ENCODE measurements around the gene TTC3. TPM values are rescaled to one million over a fixed set of nuclear protein-coding genes. Genes with fewer than 3 reads are reported as not detected.

TTC3 gene
- polyA plus RNA-seq, 1 donor from 2014 or later, result 332 TPM

DNA sequence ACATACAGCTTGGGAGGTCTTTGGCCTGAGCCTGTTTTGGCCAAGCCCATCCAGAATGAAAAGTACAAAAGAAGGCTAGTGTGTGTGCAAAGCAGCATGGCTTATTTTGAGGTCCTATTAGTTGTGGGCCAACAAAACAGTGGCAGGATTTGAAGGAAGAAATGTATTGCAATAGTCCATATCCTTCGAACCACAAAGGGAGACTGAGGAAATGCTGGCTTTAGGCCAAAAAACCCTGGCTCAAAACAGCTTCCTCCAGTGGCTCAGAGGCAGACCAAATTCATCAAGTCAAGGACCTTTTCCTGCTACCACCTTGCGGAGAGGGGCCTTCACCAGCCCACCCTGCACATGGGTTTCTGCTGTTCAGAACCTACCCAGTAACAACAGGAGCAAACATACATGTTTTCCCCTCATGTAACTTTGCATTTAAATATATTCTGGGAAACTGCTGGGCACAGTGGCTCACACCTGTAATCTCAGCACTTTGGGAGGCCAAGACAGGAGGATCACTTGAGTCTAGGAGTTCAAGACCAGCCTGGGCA lies 150.8 kb downstream of the TTC3 start:
- no peak overlapping the region for H3K9ac ChIP-seq (ENCODE audit: low read length)

DNA sequence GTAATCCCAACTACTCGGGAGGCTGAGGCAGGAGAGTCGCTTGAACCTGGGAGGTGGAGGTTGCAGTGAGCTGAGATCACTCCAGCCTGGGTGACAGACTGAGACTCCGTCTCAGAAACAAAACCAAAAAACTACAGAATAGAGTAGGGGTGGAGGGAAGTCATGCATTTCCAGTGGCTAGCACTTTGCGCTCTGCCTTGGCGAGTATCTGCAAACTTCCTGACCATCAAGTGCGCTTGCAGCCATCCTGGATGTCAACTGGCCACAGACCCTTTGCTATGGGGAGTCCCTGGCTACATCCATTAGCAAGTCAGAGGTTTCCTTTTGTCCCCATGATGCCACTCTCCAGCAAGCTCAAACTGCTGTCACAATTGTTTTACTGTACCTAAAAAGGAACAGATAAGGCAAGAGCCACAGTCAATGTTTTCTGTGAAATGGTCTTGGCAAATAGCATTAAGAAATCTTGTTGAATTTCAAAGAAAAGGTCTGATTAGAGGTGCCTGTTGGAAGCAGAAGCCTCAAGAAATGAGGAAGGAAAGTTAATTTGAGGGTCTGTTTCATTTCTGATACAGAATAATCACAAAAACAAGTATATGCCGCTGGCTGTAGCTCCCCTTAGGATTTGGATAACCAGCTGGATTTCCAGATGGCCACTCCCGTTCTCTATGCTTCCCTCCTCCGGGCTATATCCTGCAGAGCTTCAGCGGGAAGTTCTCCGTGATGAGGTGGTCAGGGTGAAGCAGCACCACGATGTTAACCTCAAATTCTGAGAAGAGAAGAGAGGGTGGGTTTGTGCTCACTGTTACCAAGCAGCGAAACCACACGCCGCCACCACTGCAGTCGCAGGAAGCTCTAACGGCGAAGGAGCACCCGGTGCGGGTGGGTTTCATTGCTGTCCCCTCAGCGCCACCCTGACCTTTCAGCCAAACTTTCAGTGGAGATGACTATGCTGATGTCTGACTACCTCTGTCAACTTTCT lies 152.1 kb downstream of the TTC3 start:
- Histone ChIP-seq H3K4me2 (ENCODE audit: low read length) (no peak overlapping the region), H3K4me3 (ENCODE audit: low read length) (no peak overlapping the region), H3K9ac (ENCODE audit: low read length) (no peak overlapping the region), H3K27me3 (ENCODE audit: insufficient read depth, low read depth, low read length) (no peaks in the 10 kb centered on the region), H3K79me2 (replicated peaks; ENCODE audit: insufficient read depth, low read length) (no peaks in the 10 kb centered on the region), H3K36me3 (ENCODE audit: insufficient read depth, low read length) (no peaks in the 10 kb centered on the region), H3K27ac (ENCODE audit: low read length) (no peak overlapping the region), H2AFZ (ENCODE audit: low read depth, low read length) (no peak overlapping the region), H3K9me2 (ENCODE audit: insufficient read depth, low read length) (no peaks in the 10 kb centered on the region), H4K20me1 (ENCODE audit: insufficient read depth) (no peaks in the 10 kb centered on the region), H3K9me3 (ENCODE audit: low read length) (no peaks in the 10 kb centered on the region), H3F3A (ENCODE audit: insufficient read depth, low read length, poor library complexity, severe bottlenecking) (no peaks in the 10 kb centered on the region)
- TF ChIP-seq, protein P1, sequence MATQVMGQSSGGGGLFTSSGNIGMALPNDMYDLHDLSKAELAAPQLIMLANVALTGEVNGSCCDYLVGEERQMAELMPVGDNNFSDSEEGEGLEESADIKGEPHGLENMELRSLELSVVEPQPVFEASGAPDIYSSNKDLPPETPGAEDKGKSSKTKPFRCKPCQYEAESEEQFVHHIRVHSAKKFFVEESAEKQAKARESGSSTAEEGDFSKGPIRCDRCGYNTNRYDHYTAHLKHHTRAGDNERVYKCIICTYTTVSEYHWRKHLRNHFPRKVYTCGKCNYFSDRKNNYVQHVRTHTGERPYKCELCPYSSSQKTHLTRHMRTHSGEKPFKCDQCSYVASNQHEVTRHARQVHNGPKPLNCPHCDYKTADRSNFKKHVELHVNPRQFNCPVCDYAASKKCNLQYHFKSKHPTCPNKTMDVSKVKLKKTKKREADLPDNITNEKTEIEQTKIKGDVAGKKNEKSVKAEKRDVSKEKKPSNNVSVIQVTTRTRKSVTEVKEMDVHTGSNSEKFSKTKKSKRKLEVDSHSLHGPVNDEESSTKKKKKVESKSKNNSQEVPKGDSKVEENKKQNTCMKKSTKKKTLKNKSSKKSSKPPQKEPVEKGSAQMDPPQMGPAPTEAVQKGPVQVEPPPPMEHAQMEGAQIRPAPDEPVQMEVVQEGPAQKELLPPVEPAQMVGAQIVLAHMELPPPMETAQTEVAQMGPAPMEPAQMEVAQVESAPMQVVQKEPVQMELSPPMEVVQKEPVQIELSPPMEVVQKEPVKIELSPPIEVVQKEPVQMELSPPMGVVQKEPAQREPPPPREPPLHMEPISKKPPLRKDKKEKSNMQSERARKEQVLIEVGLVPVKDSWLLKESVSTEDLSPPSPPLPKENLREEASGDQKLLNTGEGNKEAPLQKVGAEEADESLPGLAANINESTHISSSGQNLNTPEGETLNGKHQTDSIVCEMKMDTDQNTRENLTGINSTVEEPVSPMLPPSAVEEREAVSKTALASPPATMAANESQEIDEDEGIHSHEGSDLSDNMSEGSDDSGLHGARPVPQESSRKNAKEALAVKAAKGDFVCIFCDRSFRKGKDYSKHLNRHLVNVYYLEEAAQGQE (IDR thresholded peaks at IDR 0.05; ENCODE audit: borderline replicate concordance), result no peak
- no peak for TF ChIP-seq SMC3 (conservative IDR thresholded peaks at IDR 0.05; ENCODE audit: poor library complexity)
- no peak for TF ChIP-seq EP300 (conservative IDR thresholded peaks at IDR 0.05; ENCODE audit: poor library complexity, severe bottlenecking)
- TF ChIP-seq TAF1 (IDR thresholded peaks at IDR 0.05; ENCODE audit: low read depth), result no peak
- TF ChIP-seq, protein P2, sequence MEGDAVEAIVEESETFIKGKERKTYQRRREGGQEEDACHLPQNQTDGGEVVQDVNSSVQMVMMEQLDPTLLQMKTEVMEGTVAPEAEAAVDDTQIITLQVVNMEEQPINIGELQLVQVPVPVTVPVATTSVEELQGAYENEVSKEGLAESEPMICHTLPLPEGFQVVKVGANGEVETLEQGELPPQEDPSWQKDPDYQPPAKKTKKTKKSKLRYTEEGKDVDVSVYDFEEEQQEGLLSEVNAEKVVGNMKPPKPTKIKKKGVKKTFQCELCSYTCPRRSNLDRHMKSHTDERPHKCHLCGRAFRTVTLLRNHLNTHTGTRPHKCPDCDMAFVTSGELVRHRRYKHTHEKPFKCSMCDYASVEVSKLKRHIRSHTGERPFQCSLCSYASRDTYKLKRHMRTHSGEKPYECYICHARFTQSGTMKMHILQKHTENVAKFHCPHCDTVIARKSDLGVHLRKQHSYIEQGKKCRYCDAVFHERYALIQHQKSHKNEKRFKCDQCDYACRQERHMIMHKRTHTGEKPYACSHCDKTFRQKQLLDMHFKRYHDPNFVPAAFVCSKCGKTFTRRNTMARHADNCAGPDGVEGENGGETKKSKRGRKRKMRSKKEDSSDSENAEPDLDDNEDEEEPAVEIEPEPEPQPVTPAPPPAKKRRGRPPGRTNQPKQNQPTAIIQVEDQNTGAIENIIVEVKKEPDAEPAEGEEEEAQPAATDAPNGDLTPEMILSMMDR (IDR thresholded peaks at IDR 0.05; ENCODE audit: poor library complexity, severe bottlenecking), result no peak
- no peak for TF ChIP-seq MXI1 (conservative IDR thresholded peaks at IDR 0.05; ENCODE audit: poor library complexity, severe bottlenecking)
- no peak for TF ChIP-seq POLR2AphosphoS5 (IDR thresholded peaks at IDR 0.05)

More for the DNA sequence above, 150.8 kb downstream of the TTC3 start:
- Histone ChIP-seq H3K9me3 (ENCODE audit: low read length) (no peaks in the 10 kb centered on the region), H3F3A (ENCODE audit: insufficient read depth, low read length, poor library complexity, severe bottlenecking) (no peaks in the 10 kb centered on the region), H2AFZ (ENCODE audit: low read depth, low read length) (no peak overlapping the region), H3K27ac (ENCODE audit: low read length) (no peak overlapping the region), H3K4me2 (ENCODE audit: low read length) (no peak overlapping the region), H3K9me2 (ENCODE audit: insufficient read depth, low read length) (no peaks in the 10 kb centered on the region), H3K4me3 (ENCODE audit: low read length) (no peak overlapping the region), H4K20me1 (ENCODE audit: insufficient read depth) (no peaks in the 10 kb centered on the region), H3K27me3 (ENCODE audit: insufficient read depth, low read depth, low read length) (no peaks in the 10 kb centered on the region), H3K36me3 (ENCODE audit: insufficient read depth, low read length) (no peaks in the 10 kb centered on the region), H3K79me2 (replicated peaks; ENCODE audit: insufficient read depth, low read length) (no peaks in the 10 kb centered on the region)
- TF ChIP-seq, protein P1 (IDR thresholded peaks at IDR 0.05; ENCODE audit: borderline replicate concordance), result no peak
- TF ChIP-seq TAF1 (IDR thresholded peaks at IDR 0.05; ENCODE audit: low read depth) (no peak), EP300 (conservative IDR thresholded peaks at IDR 0.05; ENCODE audit: poor library complexity, severe bottlenecking) (no peak), POLR2AphosphoS5 (IDR thresholded peaks at IDR 0.05) (no peak), MXI1 (conservative IDR thresholded peaks at IDR 0.05; ENCODE audit: poor library complexity, severe bottlenecking) (no peak), EZH2 (IDR thresholded peaks at IDR 0.05; ENCODE audit: borderline replicate concordance, insufficient read depth, low read length, poor library complexity, severe bottlenecking) (no peak), RAD21 (conservative IDR thresholded peaks at IDR 0.05) (no peak), SMC3 (conservative IDR thresholded peaks at IDR 0.05; ENCODE audit: poor library complexity) (no peak)
- TF ChIP-seq, protein P2 (IDR thresholded peaks at IDR 0.05; ENCODE audit: poor library complexity, severe bottlenecking), result no peak

Data from neural cell (in vitro differentiated cells).